HG03432 (cell line): ENCODE results near the gene SLC43A2.

ENCODE experiments used
- ATAC-seq: cut with Tn5 transposase; IDR thresholded peaks from one replicate; pipeline ENCODE4 v1.9.1; 2021; ENCODE audit warnings: mild to moderate bottlenecking, moderate library complexity; ENCODE audit not compliant: unreplicated experiment

Gene SLC43A2

DNA sequence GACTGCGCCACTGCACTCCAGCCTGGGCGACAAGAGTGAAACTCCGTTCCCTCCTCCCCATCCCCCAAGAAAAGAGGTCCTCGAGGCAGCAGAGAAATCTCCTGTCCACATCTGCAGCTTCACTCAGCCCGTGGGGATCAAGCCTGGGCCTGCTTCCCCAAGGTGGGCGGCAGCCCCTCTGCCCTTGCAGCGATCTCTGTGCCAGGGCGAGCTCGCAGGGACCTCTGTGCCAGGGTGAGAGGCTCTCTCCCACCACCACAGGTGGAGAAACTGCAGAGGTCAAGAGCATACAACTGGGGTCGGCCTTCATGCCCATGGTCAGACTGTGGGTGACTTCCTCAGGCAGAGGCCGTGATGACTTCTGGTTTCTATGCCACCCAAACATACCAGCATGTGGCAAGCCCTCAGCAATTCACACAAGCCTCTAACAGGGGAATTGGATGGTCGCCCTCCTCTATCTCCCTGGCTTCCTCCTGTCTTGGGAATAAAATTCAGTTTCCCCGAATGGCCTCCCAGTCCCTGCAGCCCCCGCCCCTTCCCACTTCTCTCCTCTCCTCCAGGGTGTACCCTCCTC lies 5.5 kb downstream of the SLC43A2 start:
- ATAC-seq, result no peak

DNA sequence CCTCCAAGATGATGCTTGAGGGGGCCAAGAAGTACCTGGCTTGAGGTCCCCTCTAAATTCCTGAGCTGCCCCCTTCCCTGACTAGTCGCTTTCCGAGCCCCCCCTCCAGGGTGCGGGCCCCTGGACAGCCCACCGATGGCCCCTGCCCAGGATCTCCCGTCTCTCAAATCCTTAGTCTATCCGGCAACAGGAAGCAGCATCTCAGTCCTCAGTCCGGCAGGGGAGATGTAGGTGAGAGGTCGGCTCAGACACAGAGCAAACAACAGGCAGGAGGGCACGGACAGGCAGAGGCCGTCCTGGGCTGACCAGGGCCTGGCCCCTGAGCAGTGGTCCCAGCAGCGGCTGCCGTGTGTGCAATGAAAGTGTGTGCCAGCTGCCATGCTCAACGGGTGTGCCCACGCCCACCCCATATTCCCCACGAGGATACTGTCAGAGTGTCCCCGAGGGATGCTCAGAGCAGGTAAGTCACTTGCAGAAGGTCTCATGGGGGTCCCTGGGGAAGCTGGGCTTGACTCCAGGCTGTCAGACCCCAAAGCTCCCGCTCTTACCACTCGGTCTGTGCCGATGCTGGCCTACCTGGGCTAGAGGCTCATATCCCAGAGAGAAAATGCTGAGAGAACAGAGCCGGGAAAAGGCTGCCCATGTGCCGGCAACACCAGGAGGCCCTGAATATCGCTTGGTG lies 7.2 kb downstream of the SLC43A2 start:
- ATAC-seq, result no peak

DNA sequence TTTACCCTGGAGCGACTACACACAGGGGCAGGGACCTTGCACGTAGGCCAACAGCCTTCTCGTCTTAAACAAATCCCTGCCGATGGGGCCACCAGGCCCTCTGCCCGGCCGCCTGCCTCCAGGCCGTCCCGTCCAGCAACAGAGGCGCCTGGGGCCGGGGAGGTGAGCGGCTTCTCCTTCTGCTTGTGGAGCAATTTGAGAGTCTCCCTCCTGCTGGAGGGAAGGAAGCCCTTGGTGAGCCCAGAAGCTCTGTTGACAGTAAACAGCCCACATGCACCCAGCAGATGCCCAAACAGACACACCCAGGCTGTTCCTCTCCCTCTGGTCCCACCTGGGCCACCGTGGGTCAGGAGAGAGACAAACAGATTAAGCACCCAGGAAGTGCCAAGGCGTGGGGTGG lies 8.1 kb downstream of the SLC43A2 start:
- no peak for ATAC-seq

- ATAC-seq, result no peak
Measured at GRCh38 chr17:1617620-1618174, 10.9 kb downstream of the SLC43A2 start.

- ATAC-seq, result no peak
Measured at GRCh38 chr17:1616101-1616500, 12.5 kb downstream of the SLC43A2 start.

DNA sequence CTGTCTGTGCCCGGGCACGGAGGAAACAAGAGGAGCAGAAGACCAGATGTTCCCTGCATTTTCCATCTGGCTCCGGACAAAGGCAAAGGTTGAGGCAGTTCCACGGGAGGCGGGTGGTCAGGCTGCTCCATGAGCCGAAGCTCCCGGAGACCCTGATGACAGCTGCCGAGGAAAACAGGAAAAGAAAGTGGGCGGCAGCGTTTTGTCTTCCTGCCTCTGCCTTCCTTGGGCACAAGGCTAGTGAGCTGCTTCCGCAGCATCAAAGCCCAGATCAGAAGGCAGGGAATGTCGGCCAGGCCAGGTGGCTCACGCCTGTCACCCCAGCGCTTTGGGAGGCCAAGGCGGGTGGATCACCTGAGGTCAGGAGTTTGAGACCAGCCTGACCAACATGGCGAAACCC lies 16.2 kb downstream of the SLC43A2 start:
- no peak for ATAC-seq

DNA sequence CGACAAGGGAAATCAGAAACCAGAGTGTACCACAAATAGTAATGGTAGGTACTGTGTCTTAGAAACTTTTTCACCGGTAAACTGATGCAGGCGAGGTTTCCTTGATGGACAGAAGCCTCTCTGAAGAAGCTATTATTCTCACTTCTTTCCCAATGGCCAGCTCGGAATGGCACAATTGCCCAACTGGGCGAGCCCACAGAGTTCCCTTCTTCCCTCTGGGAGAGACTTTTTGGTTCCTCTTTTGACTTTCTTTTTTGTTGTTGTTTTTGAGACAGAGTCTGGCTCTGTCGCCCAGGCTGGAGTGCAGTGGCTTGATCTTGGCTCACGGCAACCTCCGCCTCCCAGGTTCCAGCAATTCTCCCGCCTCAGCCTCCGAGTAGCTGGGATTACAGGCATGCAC lies 16.9 kb downstream of the SLC43A2 start:
- no peak for ATAC-seq

DNA sequence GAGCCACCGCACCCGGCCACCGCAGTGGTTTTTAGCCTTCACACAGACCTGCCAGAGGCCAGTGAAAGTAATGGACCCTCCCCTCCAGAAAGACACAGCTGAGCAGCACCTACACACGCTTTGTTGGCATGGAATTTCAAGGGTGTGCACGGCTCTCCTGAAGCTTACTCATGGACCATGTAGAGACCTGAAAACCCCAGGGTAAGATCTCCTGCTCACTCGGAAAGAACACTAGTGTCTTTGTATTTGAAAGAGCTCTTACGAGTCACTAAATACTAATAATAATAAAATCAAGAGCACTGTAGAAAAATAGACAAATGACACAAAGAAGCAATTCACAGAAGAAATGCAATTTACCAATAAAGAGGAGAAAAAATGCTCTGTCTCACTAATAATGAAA lies 20.0 kb downstream of the SLC43A2 start:
- ATAC-seq, result no peak

GRCh38 chr17:1607971-1608320 lies 20.7 kb downstream of the SLC43A2 start:
- ATAC-seq, result no peak

- ATAC-seq, result no peak
Measured at GRCh38 chr17:1606352-1606985, 22.2 kb downstream of the SLC43A2 start.

DNA sequence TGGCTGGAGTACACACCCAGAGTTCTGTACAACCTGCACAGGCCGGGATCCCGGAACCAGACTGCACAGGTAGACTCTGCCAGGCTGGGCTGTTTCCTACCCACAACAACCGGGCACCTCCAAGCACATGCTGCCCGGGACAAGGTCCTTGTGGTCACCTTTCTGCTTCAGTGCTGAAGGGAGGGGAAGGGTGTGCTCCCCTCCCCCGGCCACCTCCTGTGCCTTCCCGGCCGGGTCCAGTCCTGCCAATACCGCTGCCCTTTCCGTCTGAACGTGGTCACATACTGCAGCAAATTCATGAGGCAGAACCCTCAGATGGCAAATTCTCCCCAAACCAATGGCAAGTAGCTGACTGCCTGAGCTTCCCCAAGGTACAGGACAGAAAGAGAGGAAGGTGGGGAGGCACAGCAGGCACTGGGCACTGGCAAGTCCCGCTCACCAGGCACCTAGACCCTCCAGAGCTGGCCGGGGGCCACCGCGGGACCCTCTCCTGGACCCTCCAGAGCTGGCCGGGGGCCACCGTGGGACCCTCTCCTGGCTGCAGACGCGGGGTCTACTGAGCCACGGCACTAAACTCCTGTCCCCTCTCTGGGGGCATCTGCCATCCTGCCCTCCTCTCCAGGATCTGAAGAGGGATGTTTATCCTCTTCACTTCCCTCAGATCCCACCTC lies 22.8 kb downstream of the SLC43A2 start:
- ATAC-seq, result no peak

GRCh38 chr17:1604831-1605528 lies 23.7 kb downstream of the SLC43A2 start:
- no peak for ATAC-seq

- no peak for ATAC-seq
Measured at GRCh38 chr17:1601571-1601970, 27.1 kb downstream of the SLC43A2 start.

DNA sequence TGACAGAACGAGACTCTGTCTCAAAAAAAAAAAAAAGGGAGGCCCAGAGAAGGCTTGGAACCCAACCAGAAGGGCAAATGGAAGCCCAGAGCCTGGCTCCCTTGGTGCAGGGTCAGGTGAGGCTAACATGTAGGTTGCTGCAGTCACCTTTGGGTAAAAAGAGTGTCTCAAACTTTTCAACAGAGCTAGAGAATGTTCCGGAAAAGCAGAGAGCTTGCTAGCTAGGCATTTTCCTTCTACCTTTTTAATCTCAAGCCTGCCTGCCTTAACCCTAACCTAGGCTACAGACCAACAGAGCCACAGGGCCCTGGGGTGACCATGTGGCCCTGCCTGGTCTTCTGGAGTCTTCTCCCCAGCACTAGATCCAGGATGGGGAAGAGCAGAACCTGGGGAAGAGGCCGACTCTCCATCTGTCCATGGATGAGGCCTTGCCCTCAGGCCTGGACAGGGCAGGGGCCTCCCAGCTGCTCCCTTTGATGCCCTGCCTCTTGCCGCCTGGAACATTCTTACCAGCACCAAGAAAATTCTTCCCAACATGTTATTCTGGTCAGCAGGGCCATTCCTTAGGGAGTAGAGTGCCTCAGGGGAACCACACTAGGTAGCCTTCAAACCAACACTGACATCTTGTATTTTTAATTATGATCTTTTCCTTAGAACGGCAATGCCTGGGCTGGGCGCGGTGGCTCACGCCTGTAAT lies 30.1 kb downstream of the SLC43A2 start:
- ATAC-seq, result no peak

DNA sequence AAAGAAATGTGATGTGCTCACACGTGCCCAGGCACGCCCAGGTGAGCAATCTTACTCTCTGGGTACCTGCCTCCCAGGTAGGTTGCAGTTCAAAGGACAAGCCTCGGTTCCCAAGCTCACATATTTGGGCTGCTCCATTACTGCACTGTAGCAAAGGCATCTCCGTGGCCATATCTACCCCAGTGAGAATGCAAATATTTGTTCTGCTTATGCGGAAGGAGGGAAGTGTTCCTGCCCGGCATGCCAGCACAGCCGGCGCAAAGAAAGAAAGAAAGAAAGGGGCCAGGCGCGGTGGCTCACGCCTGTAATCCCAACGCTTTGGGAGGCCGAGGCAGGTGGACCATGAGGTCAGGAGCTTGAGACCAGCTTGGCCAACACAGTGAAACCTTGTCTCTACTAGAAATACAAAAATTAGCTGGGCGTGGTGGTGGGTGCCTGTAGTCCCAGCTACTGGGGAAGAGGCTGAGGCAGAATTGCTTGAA lies 30.7 kb downstream of the SLC43A2 start:
- ATAC-seq, result no peak

- ATAC-seq, result no peak
Measured at GRCh38 chr17:1593630-1593931, 35.1 kb downstream of the SLC43A2 start.

GRCh38 chr17:1592751-1593629 lies 35.6 kb downstream of the SLC43A2 start:
- ATAC-seq, result peak; percentile 73

GRCh38 chr17:1591474-1592090 lies 37.1 kb downstream of the SLC43A2 start:
- no peak for ATAC-seq
